Activated CD8-positive, alpha-beta memory T cell treated with anti-CD3 and anti-CD28 coated beads, Interleukin-2, amount 50 U/mL, for 1 hour (primary cell): ENCODE results near the gene SORT1.
"Not testable (repeated sequence)": the region's sequence is repeated elsewhere in the genome, so short reads cannot be mapped to it uniquely, and the experiment has no call there.

Experiments used
- DNase-seq: peaks from one replicate; pipeline ENCODE4 v3.0.0-alpha.2; 2020; ENCODE audit errors: extremely low read depth

SORT1 gene

DNA sequence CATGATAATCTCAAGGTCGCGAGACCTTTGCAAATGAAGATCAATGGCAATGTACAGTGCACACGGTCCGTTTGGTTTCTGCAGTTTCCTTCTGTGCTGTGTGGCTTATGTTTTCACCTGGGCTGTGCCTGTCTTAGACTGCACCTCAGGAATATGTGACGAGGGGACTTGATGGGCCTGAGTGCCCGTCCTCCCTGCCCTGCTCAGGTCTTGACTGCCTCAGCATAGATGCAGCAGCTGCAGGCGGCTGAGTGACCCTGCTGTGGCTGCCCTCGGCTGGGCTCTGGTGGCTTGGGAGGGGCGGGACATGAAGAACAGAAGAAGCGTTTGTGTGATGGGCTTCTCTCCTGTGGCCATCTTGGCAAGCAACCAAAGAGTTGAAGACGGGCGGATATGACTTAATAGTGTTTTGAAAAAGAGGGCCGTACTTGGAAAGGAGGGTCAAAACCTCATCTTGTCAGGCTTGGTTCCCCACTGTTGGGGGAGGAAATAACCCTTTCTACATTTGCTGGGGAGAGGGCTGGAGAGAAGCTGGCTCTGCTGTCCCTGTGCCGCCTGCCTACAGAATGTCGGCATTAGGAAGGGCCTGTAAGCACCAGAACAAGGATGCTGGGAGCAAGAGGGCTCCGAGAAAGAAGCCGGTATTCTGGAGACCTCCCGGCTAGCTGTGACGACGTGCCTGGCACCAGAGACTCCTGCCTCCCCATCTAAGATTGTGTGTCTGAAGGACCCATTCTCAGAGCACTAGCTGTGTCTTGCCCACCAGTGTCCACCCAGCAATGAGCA, 98.0 kb downstream of the SORT1 start:
- no peak for DNase-seq

DNA sequence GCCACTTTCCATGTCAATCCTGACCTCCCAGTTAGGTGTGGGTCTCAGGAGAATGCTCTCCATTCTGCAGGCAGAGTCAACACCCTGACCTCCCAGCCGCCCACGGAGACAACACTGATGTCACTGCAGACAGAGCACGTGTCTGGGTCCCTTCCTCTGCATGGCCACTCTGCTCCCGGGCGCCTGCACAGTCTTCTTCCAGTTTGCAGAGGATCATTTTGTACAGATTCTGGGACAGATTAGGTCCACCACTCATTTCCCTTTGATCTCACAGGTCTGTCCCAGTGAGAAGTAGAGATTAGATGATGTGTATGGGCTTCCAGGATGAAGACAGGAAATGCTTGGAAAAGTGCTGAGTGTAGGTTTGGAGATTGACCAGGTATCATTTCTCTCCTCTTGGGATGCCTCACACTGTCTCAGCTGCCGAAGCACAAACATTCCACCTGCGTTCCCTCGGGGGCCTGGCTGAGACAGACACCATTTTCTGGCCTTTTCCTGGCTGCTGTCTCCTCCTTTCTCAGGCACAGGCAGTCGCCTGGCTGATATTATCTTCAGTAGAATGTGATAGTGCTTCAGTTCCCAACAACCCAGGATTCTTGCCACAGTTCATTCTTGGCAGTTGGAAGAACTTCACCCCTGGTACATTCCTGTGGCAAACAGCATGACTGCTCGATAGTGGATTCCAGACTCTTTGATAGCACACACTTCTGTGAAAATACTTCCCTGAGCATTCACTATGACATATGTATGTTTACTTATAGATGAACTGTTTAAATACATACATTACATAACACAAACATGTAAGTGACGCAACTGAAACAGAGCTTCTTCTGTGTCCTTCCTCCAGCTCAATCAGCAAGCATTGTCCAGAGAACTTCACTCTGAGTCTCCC, 98.8 kb downstream of the SORT1 start:
- DNase-seq: no peak

DNA sequence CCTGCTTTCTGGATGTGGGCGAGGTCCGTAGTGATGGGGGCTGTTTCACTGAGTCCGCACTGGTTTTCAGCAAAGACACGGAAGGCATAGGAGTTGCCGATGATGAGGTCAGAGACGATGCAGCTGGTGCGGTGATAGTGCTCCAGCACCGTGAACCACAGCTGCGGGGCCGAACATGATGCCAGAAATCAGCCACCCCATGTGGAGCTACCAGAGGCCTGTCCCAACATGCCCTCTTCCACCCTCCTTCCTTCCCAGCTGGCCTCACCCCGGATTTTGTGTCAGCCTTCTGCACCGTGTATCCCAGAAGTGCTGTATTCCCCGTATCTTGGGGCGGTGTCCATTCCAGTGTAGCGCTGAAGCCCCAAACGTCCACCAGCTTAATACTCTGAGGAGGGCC, 100.9 kb downstream of the SORT1 start:
- no peak for DNase-seq

DNA sequence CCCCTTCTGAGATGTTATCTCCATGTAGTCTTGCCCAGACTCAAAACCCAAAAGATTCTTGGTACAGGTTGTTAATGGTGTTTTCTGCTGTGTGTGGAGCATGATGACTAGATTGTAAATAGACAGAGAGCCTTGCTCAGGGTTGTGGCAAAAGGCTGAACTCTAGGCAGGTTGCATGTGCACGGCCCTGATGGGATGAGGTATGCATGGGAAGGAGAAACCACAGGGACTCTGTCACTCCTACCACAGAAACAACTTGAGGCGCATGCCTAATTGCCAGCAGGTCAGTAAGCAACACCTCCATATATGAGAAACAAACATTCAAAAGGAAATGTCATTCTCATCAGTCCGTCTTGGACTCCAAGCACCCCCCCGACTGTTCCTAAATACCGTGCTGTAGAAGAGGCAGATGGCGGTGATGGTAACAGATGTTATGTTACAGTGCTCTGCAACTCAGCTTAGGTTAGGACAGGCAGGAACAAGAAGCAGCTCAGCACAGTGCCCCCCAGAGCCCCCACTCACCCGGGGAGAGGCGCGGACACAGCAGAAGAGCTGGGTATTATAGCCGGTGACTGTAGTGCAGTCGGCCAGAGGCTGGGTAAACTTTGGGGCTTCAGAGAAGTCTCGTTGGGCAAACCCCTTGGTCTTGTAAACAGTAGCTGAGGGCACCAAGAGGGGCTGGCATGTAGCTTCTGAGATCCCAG, 101.9 kb downstream of the SORT1 start:
- no peak for DNase-seq

DNA sequence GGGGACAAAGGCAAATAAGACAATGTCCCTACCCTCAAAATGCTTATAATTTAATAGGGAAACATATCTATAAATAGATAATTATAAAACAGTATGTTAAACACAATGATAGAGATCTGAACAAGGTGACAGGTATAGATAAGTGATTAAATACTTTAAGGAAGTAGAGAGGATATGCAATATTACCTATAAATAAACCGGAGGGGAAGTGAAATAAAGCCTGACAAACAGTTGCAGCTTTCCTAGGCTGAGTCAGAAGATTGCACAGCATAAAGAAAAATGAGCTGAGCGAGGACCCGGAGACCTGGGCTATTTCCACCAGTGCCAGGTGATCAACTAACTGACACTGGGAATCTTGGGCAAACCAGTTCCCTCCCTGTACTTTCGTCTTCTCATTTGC, 103.2 kb downstream of the SORT1 start:
- no peak for DNase-seq

DNA sequence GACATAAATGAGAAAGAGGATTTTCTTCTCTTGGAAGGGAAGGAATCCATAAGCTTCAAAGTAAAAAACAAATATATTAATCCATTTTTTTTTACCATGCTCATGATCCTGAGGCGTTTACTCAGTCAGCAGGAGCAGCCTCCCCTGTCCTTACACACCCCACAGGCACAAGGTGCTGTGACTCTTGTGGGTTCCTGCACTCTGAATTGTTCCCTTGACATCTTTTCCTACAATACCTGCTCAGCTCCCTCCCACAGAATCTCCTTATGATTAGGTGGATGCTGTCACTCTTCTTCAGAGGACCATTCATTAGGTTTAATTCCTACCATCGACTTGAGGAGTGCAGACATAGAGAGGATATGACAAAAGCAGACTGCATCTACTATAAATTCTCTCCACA, 104.7 kb downstream of the SORT1 start:
- no peak for DNase-seq

DNA sequence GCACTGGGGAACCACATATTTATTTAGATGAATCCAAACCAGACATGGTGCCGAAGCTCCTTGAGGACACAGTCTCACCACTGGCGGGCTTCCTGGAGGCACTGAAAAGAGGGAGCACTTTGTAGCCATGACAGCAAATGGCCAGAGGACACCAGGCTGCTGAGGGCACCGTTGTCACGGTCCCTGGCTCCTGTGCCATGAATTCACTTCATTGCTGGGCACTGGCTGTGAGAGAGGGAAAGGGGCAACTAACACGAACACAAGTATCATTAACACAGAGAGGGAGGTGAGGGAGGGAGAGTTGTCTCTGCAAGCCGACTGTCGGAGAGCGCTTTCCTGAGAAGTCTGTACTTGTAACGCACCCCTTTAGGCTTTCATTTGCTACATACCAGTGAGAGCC, 105.4 kb downstream of the SORT1 start:
- DNase-seq: no peak

DNA sequence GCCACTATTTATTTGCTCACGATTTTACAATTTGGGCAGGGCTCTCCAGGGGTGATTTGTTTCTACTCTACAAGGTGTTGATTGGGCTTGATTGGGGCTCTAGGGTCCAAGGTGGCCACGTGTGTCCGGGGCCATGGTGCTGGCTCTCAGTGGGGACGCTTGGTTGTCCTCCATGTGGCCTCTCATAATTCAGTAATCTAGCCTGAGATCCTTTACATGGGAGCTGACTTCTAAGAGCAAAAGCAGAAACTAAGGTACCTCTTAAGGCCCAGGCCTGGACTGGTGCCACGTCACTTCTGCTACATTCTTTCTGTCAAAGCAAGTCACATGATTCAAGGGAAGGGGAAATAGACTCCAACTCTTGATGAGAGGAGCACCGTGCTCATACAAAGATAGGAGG, 106.7 kb downstream of the SORT1 start:
- no peak for DNase-seq

DNA sequence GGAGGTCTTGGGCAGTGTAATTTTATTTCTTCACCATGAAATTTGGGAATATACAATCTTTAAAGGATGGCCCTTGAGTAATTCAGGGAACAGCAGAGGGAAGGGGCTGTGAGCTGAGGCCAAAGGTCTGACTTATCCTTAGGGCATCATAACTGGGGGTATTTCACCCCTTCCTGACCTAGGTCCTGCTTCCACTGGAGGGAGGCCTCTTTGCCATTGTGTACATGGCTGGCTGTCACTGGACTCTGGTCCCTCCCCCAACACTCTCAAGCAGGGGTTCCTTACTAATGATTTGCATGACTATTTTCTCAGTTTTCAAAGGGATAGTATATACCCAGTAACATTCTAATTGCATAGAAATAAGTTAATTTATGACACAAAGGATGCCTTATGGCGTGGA, 107.6 kb downstream of the SORT1 start:
- no peak for DNase-seq

DNA sequence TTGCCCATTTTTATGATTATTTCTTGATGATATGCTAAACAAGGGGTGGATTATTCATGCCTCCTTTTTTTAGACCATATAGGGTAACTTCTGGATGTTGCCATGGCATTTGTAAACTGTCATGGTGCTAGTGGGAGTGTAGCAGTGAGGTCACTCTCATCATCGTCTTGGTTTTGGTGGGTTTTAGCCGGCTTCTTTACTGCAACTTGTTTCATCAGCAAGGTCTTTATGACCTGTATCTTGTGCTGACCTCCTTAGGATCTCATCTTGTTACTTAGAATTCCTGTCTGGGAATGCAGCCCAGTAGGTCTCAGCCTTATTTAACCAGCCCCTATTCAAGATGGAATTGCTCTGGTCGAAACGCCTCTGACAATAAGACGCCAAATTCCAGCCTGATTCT, 111.0 kb downstream of the SORT1 start:
- not testable (repeated sequence) for DNase-seq

DNA sequence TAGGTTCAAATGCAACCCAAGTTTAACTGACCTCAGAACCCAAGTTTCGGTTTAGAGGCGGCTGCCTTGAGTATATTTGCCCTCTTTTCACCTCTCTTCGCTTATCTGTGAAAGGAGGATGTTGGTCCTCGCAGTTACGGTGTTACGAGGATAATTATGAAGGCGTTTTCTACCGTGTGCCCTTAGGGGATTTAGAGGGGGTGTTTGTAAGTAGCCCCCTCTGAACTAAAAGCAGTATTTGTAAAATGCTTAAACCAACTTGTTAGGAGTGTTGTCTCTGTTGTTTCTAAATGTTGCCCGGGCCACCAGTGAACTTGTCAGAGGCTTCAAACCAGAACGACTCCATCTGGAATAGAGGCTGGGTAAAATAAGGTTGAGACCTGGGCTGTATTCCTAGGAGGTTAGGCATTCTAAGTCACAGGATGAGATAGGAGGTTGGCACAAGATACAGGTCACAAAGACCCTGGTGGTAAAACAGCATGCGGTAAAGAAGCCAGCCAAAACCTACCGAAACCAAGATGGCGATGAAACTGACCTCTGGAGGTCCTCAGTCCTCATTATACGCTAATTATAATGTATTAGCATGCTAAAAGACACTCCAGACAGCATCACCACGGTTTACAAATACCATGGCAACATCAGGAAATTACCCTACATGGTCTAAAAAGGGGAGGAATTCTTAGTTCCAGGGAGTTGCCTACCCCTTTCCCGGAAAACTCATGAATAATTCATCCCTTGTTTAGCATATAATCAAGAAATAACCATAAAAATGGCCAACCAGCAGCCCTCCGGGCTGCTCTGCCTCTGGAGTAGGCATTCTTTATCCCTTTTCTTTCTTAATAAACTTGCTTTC, 113.7 kb downstream of the SORT1 start:
- DNase-seq: no peak

DNA sequence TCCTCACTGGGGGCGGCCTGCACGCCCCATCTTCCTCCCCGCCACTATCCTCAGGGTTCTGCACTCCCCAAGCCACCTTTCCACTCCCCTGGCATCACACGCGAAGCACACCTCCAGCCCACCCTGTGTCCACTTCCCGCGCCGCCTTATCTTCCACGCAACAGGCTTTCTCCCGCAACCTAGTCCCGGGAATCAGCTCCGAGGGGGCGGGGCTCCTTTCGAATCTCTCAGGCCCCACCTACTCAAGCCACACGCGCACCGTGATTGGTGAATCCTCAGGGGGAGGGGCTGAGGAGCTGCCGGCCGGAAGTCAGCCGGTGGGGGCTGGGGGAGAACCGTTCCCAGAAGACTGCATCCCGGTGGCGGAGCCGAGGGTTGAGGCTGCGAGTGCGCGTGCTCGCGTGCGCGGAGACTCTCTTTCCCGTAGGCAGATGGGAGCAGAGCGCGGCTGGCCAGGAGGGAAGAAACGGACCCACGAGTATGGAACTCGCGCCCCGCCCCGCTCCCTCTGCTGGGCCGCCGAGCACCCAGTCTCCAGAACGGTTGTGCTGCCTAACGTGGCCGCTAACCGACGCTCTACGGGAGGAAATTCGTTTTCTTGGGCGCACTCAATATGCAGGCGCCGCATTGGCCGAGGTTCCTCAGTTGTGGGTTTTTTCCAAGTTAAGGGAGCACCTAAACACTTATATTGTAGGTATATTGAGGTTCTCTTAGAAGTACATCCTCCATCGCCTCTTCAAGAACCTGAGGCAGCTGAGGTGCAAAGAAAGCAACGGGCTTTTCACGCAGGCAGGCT, 114.6 kb downstream of the SORT1 start, which contains the start of gene PSRC1:
Gene PSRC1, minus strand, starts transcription at position 194 of the 796 bp plus-strand sequence.
- DNase-seq: peak; percentile 63

DNA sequence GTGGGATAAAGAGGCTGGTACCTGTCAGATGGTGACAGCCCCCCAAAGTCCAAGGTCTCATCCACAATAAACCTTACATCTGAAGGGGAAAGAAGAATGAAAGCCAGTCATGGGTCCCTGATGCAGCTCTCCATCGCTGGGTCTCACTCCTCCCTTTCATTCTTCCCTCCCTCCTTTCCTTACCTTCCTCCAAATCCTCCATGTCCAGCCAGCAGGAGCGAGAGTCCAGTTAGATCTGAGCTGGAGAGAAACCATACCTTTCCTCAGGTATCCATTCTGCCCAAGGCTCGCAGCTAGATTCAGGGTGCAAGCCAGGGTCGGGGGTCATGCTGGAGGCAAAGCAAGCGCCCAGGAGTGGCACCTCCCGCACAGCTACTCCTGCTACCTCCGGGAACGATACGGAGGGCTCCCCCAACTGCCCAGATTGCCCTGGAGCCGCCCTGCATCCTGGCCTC, 115.2 kb downstream of the SORT1 start:
- DNase-seq: no peak

DNA sequence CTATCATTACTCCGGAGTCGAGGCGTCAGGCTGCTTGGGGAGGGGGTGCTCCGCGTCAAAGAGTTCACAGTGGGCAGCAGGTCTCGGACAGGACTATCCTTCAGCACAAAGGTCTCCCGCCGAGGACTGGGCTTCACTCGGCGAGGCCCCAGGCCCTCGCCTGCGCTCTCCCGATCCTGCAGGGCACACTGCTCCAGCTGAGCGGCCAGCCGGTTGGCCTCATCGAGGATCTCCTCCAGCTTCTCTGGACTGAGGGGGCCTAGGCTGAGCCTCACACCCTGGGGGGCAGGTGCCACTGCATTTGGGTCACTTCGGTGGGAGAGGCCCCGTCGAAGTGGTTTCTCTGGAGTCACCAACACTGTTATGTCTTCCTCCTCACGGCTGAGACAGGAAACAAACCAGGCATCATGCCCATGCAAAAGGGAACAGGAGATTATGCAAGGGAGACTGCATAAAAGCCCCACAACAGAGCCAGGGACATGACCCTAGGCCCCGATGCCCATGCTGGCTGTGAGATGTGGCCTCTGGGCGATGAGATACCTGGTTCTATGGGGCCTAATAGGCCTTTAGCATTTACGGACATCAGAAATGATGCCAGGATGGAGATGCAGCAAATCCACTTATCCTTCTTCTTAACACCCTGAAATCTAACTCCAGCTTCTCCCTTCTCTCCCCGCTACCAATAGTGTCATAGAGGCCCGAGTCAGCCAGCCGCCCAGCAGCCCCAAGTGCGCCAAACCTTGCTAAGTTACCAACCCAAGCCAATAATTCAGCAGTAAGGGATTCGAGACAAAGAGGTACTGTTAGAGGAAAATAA, 115.8 kb downstream of the SORT1 start:
- no peak for DNase-seq

DNA sequence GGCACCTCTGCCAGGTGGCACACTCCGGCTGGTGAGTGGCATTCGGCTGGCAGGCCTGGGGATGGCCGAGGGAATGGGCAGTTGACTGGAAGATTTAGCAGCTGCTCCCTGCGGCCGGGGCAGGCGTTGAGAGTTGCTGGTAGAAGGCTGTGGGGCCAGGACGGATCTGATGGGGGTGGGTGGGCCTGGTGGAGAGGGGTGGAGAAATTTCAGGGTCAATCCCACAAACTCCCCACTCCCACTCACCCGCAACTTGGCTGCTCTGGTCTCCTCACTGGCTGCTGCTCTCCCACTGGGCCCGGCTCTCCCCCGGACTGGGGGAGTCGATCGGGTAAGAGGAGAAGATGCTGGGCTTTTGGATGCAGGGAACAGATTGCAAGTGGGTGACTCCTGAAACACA, 116.9 kb downstream of the SORT1 start:
- DNase-seq: no peak

DNA sequence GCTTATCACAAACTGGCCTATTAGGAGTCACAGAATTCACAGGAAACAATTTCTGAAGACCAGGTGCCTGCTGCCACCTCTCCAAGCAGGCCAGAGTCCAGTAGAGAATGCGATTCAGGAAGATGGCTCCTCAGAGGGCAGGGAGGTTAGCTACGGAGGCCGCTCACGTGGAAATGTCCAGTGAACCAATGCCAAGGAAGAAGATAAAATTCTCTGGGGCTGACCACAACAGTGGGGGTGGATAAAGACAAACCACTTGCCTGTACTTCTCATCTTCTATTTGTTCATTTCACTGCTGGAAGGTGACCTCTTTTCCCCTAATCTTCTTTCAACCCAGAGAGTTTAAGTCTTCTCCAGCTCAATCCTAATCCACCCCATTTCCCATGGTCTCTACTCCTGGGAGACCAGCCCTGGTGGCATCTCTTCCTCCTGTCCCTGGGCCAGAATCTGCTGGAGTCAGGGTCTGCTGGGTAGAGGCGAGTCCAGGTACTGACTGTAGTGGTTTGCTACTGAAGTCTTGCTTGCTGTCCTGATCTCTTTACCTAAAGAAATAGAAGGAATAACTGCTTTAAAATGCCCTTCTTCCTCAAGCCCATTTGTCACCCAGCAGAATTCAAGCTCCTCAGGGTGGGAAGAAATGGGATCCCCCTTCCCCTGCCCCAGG, 118.0 kb downstream of the SORT1 start:
- DNase-seq: no peak

DNA sequence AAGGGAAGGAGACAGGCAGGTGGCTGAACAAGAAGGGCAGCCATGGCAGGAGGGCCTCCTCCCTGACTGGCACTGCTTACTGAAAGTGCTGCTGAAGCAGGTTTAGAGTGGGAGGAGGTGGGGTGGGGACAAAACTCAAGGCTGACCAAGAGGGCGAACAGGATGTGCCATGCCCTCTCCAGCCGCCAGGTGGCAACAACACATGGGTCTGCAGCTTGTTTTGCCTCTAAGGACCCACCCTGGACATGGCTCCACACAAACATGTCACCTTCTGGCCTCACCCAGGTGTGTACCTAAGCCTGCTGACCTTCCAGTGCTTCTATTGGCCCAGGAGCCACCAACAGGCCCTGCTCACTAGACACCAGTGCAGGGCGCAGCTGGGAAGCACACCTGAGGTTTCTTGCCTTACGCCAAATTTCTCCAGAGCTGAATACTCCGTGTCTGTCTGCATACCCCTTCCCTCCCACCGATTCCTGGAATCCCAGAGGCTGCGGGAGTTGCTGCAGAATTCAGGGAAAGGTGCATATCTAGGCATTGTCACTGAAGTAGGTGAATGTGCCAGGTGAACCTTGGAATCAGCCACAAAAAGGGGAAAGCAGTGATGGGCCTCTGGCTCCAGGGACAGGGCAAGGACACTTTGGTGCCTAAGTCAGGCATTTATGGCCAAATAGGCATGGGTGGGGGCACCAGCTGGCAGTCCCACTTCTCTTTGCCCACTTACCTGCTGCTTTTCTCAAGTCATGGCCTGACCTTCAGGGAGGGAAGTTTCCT, 120.1 kb downstream of the SORT1 start:
- no peak for DNase-seq

DNA sequence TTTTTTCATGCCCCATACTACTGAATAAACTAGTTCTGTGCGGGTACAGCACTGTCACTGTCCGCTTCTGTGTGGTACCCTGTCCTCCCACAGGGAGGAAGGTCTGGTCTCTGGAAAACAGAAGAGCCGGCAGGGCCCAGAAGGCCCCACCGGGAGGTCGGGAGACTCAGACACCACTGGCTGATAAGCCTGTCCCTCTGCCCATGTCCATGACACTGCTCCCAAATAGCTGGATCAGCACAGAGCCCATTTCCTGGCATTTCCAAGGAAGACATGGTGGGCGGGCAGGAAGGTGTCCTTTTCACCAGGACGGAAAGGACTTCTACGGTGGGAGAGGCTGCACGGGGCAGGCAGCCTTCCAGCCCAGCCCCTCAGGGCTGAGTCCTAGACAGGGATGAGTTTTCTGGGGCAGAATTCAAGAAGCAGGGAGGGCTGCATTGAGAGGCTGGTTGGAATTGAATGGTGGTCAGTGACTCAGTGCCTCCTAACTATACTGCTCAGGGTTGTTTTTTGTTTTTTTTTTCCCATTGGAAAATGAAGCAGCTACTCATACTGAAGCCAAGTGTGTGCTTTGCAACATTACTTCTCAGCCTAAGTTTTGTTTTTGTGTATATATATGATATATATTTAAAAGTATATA, 121.9 kb downstream of the SORT1 start:
- DNase-seq: no peak
